A673 (cell line): Measurements from ENCODE around the gene EPC1. TPM values are rescaled to one million over a fixed set of nuclear protein-coding genes. Genes with fewer than 3 reads are reported as not detected.
"Not testable (repeated sequence)": the region's sequence is repeated elsewhere in the genome, so short reads cannot be mapped to it uniquely, and the experiment has no call there.

ENCODE experiments used
- BruUV-seq: library from RNA; stranded (reverse); fragments of 400-500 nt; replicated peaks from 2 replicates; lab custom pipeline; 2021; lab: Mats Ljungman, UMichigan
- CTCF ChIA-PET: fragments of 300-600 bp; sonication (Branson Sonifier 250); formaldehyde crosslinking; loops from one replicate; lab custom pipeline; 2022; ENCODE audit warnings: antibody characterized with exemption; lab: Charles Lee
- POLR2A ChIA-PET: fragments of 300-600 bp; sonication (Branson Sonifier 250); formaldehyde crosslinking; loops from one replicate; lab custom pipeline; 2022; ENCODE audit warnings: antibody characterized with exemption; ENCODE audit not compliant: low non-redundant PET; lab: Charles Lee
- DNase-seq: peaks from one replicate; pipeline ENCODE4 v3.0.0-alpha.2; 2015; ENCODE audit warnings: low spot score
- H3K27ac ChIP-seq: fragments of 200-600 bp; sonication (generic); 2 replicates; pipeline ENCODE4 v1.5.1; 2016; ENCODE audit warnings: mixed run types, low read depth, mild to moderate bottlenecking, mixed read lengths, antibody characterized with exemption, low read length; ENCODE audit not compliant: poor library complexity, severe bottlenecking
- H3K27me3 ChIP-seq: fragments of 200-600 bp; sonication (generic); replicated peaks from 2 replicates; pipeline ENCODE4 v1.6.1; 2017; ENCODE audit warnings: mixed run types, low read depth, mild to moderate bottlenecking, mixed read lengths, antibody characterized with exemption, low read length; ENCODE audit not compliant: insufficient read depth, poor library complexity
- H3K36me3 ChIP-seq: fragments of 200-600 bp; sonication (generic); 2 replicates; pipeline ENCODE4 v1.6.1; 2016; ENCODE audit warnings: mixed run types, mild to moderate bottlenecking, mixed read lengths, antibody characterized with exemption, low read length; ENCODE audit not compliant: insufficient read depth, poor library complexity, severe bottlenecking
- H3K4me1 ChIP-seq: fragments of 200-600 bp; sonication (generic); 2 replicates; pipeline ENCODE4 v1.6.1; 2017; ENCODE audit warnings: mixed run types, mild to moderate bottlenecking, mixed read lengths, antibody characterized with exemption, low read length; ENCODE audit not compliant: insufficient read depth, poor library complexity, severe bottlenecking
- H3K4me3 ChIP-seq: fragments of 200-600 bp; sonication (generic); 2 replicates; pipeline ENCODE4 v1.5.1; 2016; ENCODE audit warnings: low read depth, mixed run types, mild to moderate bottlenecking, mixed read lengths, low read length; ENCODE audit not compliant: poor library complexity, severe bottlenecking
- H3K9me3 ChIP-seq: fragments of 200-600 bp; sonication (generic); 2 replicates; pipeline ENCODE4 v1.6.1; 2016; ENCODE audit warnings: mixed run types, low read depth, mild to moderate bottlenecking, mixed read lengths, antibody characterized with exemption, low read length; ENCODE audit not compliant: poor library complexity, severe bottlenecking
- CTCF ChIP-seq: fragments of 300-800, 200-600 bp; sonication (generic); conservative IDR thresholded peaks from 2 replicates; pipeline ENCODE4 v1.5.1; 2017; ENCODE audit warnings: low read depth, mild to moderate bottlenecking, antibody characterized with exemption, low read length, moderate library complexity, mixed read lengths
- EZH2 ChIP-seq: fragments of 200-600 bp; sonication (generic); IDR thresholded peaks from 2 replicates; pipeline ENCODE4 v1.6.1; 2017; ENCODE audit warnings: borderline replicate concordance, low read depth, mild to moderate bottlenecking, mixed read lengths, antibody characterized with exemption, low read length; ENCODE audit not compliant: poor library complexity, severe bottlenecking
- intact Hi-C: fragments of 100-400 bp; cut with micrococcal nuclease; formaldehyde crosslinking; loops from one replicate; pipeline ENCODE4 v1.10.0; 2022; ENCODE audit not compliant: unreplicated experiment
- total RNA-seq: library from RNA; stranded (reverse); gene quantifications from 2 replicates; pipeline ENCODE4 v1.2.3, GENCODE V29; 2021

The EPC1 gene
- total RNA-seq, 1 experiment from 2014 or later: 75.8 TPM

GRCh38 chr10:32360884-32361283 lies 13.9 kb upstream of the EPC1 start:
- Histone ChIP-seq H3K27me3 (no peaks in the 10 kb centered on the region), H3K4me1 (peaks cover 30% of the 10 kb centered on the region), H3K9me3 (peaks cover 7% of the 10 kb centered on the region), H3K4me3 (no peak overlapping the region), H3K27ac (peak overlapping the region; percentile 62), H3K36me3 (peaks cover 74% of the 10 kb centered on the region)
- BruUV-seq: no TSS peak
- CTCF ChIA-PET: no interaction called here
- DNase-seq: no peak
- TF ChIP-seq EZH2 (no peak), CTCF (no peak)
- intact Hi-C loops: no loop called here
- POLR2A ChIA-PET: interaction anchor here (0.7 kb wide), 1 partner anchor 435 kb away, joined by 9 read pairs; no protein-coding TSS in a partner anchor

- Histone ChIP-seq H3K4me1 (peaks cover 30% of the 10 kb centered on the region), H3K27ac (no peak overlapping the region), H3K9me3 (peaks cover 9% of the 10 kb centered on the region), H3K36me3 (peaks cover 79% of the 10 kb centered on the region), H3K27me3 (no peaks in the 10 kb centered on the region), H3K4me3 (no peak overlapping the region)
- intact Hi-C loops: no loop called here
- no peak for DNase-seq
- POLR2A ChIA-PET: interaction anchor here (0.7 kb wide), 1 partner anchor 436 kb away, joined by 9 read pairs; no protein-coding TSS in a partner anchor
- no TSS peak for BruUV-seq
- no peak for TF ChIP-seq EZH2
- TF ChIP-seq CTCF: no peak
- CTCF ChIA-PET: no interaction called here
Measured at GRCh38 chr10:32360241-32360640, 13.3 kb upstream of the EPC1 start.

- ChIA-PET POLR2A (no interaction called here), CTCF (no interaction called here)
- peaks cover 81% of the 10 kb centered on the region for H3K36me3 ChIP-seq
- intact Hi-C loops: no loop called here
- BruUV-seq: no TSS peak
- no peak overlapping the region for H3K4me3 ChIP-seq
- peaks cover 31% of the 10 kb centered on the region for H3K4me1 ChIP-seq
- H3K9me3 ChIP-seq: peaks cover 13% of the 10 kb centered on the region
- H3K27me3 ChIP-seq: no peaks in the 10 kb centered on the region
- H3K27ac ChIP-seq: no peak overlapping the region
- no peak for DNase-seq
- TF ChIP-seq CTCF (no peak), EZH2 (no peak)
Measured at GRCh38 chr10:32357056-32357735, 10.2 kb upstream of the EPC1 start.

GRCh38 chr10:32354690-32355089 lies 7.7 kb upstream of the EPC1 start:
- H3K9me3 ChIP-seq: peaks cover 13% of the 10 kb centered on the region
- POLR2A ChIA-PET, H3K4me3 ChIP-seq, DNase-seq, CTCF ChIA-PET, intact Hi-C loops, BruUV-seq, H3K27ac ChIP-seq, H3K27me3 ChIP-seq: not testable (repeated sequence)
- peaks cover 66% of the 10 kb centered on the region for H3K36me3 ChIP-seq
- peaks cover 31% of the 10 kb centered on the region for H3K4me1 ChIP-seq
